ENCODE measurements around the gene UBN1. TPM values are rescaled to one million over a fixed set of nuclear protein-coding genes. Genes with fewer than 3 reads are reported as not detected.

UBN1 gene
- polyA plus RNA-seq, 1 donor (not counting 4 experiments of a cell fraction or from before 2014, with no cell fraction given) = 11.5 TPM

DNA sequence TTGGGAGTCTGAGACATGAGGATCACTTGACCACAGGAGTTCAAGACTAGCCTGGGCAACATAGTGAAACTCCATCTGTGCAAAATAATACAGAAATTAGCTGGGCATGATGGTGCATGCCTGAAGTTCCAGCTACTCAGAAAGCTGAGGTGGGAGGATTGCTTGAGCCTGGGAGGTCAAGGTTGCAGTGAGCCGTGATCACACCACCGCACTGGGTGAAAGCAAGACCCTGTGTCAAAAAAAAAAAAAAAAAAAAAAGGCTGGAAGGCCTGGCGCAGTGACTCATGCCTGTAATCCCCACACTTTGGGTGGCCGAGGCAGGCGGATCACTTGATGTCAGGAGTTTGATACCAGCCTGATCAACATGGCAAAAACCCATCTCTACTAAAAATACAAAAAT is 8.1 kb downstream of the UBN1 start:
- dilution Hi-C loops (cut with MboI; ENCODE audit: extremely low pct_ligation_motif_present, low sequenced_read_pairs) = no loop called here
- H3K4me1 ChIP-seq (ENCODE audit: control insufficient read depth, extremely low read depth, insufficient read depth, low read length) = peaks cover 33% of the 10 kb centered on the region
- H3K9me1 ChIP-seq (ENCODE audit: control insufficient read depth, extremely low read depth, insufficient read depth, low read length) = peaks cover 5% of the 10 kb centered on the region
- H3K4me2 ChIP-seq (ENCODE audit: control insufficient read depth, extremely low read depth, insufficient read depth, low read depth, low read length) = no peak overlapping the region
- no peak overlapping the region for H2AFZ ChIP-seq (ENCODE audit: control insufficient read depth, low read length)
- peaks cover 48% of the 10 kb centered on the region for H3K79me2 ChIP-seq (ENCODE audit: control insufficient read depth, insufficient read depth, low read length)
- H3K9me3 ChIP-seq (ENCODE audit: control insufficient read depth, low read depth, low read length) = no peaks in the 10 kb centered on the region
- no peak for DNase-seq (ENCODE audit: low read depth, low spot score)
- no peaks in the 10 kb centered on the region for H4K20me1 ChIP-seq (ENCODE audit: control insufficient read depth, extremely low read depth, insufficient read depth, low read length)
- H3K36me3 ChIP-seq (ENCODE audit: control insufficient read depth in 2 of 2, extremely low read depth in 1 of 2, insufficient read depth in 2 of 2, low read length in 2 of 2) = peaks cover 22 to 48% of the 10 kb centered on the region in 2 experiments
- no peaks in the 10 kb centered on the region for H3K27me3 ChIP-seq (ENCODE audit: control insufficient read depth, extremely low read depth, insufficient read depth, low read length)
- no peak overlapping the region for H3K27ac ChIP-seq (ENCODE audit: control insufficient read depth, insufficient read depth, low read length)
- FAIRE-seq = no peak
- no peak overlapping the region for H3K4me3 ChIP-seq (ENCODE audit: control insufficient read depth in 2 of 3, extremely low read depth in 1 of 3, insufficient read depth in 2 of 3, low read depth in 1 of 3, low read length in 3 of 3)
- H3K9ac ChIP-seq (ENCODE audit: control insufficient read depth, extremely low read depth, insufficient read depth, low read length) = no peak overlapping the region
- TF ChIP-seq, protein P1, sequence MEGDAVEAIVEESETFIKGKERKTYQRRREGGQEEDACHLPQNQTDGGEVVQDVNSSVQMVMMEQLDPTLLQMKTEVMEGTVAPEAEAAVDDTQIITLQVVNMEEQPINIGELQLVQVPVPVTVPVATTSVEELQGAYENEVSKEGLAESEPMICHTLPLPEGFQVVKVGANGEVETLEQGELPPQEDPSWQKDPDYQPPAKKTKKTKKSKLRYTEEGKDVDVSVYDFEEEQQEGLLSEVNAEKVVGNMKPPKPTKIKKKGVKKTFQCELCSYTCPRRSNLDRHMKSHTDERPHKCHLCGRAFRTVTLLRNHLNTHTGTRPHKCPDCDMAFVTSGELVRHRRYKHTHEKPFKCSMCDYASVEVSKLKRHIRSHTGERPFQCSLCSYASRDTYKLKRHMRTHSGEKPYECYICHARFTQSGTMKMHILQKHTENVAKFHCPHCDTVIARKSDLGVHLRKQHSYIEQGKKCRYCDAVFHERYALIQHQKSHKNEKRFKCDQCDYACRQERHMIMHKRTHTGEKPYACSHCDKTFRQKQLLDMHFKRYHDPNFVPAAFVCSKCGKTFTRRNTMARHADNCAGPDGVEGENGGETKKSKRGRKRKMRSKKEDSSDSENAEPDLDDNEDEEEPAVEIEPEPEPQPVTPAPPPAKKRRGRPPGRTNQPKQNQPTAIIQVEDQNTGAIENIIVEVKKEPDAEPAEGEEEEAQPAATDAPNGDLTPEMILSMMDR (optimal IDR thresholded peaks at IDR 0.05 in 1 of 3, IDR thresholded peaks at IDR 0.05 in 1 of 3, conservative IDR thresholded peaks at IDR 0.05 in 1 of 3; ENCODE audit: extremely low read depth in 1 of 3, insufficient read depth in 2 of 3, low read length in 3 of 3) = no peak
- TF ChIP-seq EZH2 (IDR thresholded peaks at IDR 0.05; ENCODE audit: low read length) = no peak

DNA sequence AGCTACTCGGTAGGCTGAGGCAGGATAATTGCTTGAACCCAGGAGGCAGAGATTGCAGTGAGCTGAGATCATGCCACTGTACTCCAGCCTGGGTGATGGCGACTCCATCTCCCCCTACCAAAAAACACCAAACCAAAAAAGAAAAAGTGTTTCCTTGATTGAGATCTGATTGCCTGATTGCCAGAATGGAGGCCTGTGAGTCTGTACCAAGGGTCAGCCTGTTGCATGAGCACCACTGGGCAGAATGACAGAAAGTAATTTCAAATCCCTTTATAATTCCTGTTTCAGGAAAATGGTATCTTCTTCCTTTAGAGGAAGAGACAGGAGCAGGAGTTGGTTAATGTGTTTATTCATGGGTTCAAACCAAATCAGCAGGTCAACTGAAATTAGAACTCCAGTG is 8.5 kb downstream of the UBN1 start:
- DNase-seq (ENCODE audit: low read depth, low spot score) (no peak), FAIRE-seq (no peak)
- no peak overlapping the region for H2AFZ ChIP-seq (ENCODE audit: control insufficient read depth, low read length)
- H3K36me3 ChIP-seq (ENCODE audit: control insufficient read depth in 2 of 2, extremely low read depth in 1 of 2, insufficient read depth in 2 of 2, low read length in 2 of 2) = peaks cover 26 to 52% of the 10 kb centered on the region in 2 experiments
- no peaks in the 10 kb centered on the region for H3K9me3 ChIP-seq (ENCODE audit: control insufficient read depth, low read depth, low read length)
- no peak overlapping the region for H3K4me2 ChIP-seq (ENCODE audit: control insufficient read depth, extremely low read depth, insufficient read depth, low read depth, low read length)
- dilution Hi-C loops (cut with MboI; ENCODE audit: extremely low pct_ligation_motif_present, low sequenced_read_pairs) = no loop called here
- H3K9me1 ChIP-seq (ENCODE audit: control insufficient read depth, extremely low read depth, insufficient read depth, low read length) = peaks cover 5% of the 10 kb centered on the region
- H3K9ac ChIP-seq (ENCODE audit: control insufficient read depth, extremely low read depth, insufficient read depth, low read length) = no peak overlapping the region
- peaks cover 30% of the 10 kb centered on the region for H3K4me1 ChIP-seq (ENCODE audit: control insufficient read depth, extremely low read depth, insufficient read depth, low read length)
- no peaks in the 10 kb centered on the region for H3K27me3 ChIP-seq (ENCODE audit: control insufficient read depth, extremely low read depth, insufficient read depth, low read length)
- no peaks in the 10 kb centered on the region for H4K20me1 ChIP-seq (ENCODE audit: control insufficient read depth, extremely low read depth, insufficient read depth, low read length)
- no peak for TF ChIP-seq EZH2 (IDR thresholded peaks at IDR 0.05; ENCODE audit: low read length)
- TF ChIP-seq, protein P1 (optimal IDR thresholded peaks at IDR 0.05 in 1 of 3, IDR thresholded peaks at IDR 0.05 in 1 of 3, conservative IDR thresholded peaks at IDR 0.05 in 1 of 3; ENCODE audit: extremely low read depth in 1 of 3, insufficient read depth in 2 of 3, low read length in 3 of 3) = no peak
- H3K79me2 ChIP-seq (ENCODE audit: control insufficient read depth, insufficient read depth, low read length) = peaks cover 47% of the 10 kb centered on the region
- no peak overlapping the region for H3K27ac ChIP-seq (ENCODE audit: control insufficient read depth, insufficient read depth, low read length)
- no peak overlapping the region for H3K4me3 ChIP-seq (ENCODE audit: control insufficient read depth in 2 of 3, extremely low read depth in 1 of 3, insufficient read depth in 2 of 3, low read depth in 1 of 3, low read length in 3 of 3)
